IMR-90 (cell line): ENCODE results near the gene RGS9. TPM values are rescaled to one million over a fixed set of nuclear protein-coding genes. Genes with fewer than 3 reads are reported as not detected.

ENCODE experiments used
- ATAC-seq: fragments of 200-7000 bp; cut with Tn5 transposase; 2 replicates; pipeline ENCODE4 v1.9.1; 2020; ENCODE audit warnings: low read depth, mild to moderate bottlenecking, moderate library complexity
- BruUV-seq: library from RNA; stranded (reverse); fragments of 400-500 nt; replicated peaks from 2 replicates; lab custom pipeline; 2021; lab: Mats Ljungman, UMichigan
- CTCF ChIA-PET: fragments of 300-600 bp; formaldehyde crosslinking; extraction: SDS; loops from one replicate; lab custom pipeline; 2021; ENCODE audit warnings: antibody characterized with exemption; lab: Yijun Ruan, JAX
- POLR2A ChIA-PET: fragments of 300-600 bp; sonication (Branson Sonifier 250); formaldehyde crosslinking; loops from one replicate; lab custom pipeline; 2022; ENCODE audit warnings: antibody characterized with exemption; ENCODE audit not compliant: unreplicated experiment; lab: Charles Lee
- DNase-seq: peaks from one replicate; pipeline ENCODE4 v3.0.0; 2013
- H2AFZ ChIP-seq: replicated peaks from 2 replicates; pipeline ENCODE3; 2013; ENCODE audit warnings: low read length, mild to moderate bottlenecking; ENCODE audit not compliant: poor library complexity
- H2AK5ac ChIP-seq: 2 replicates; pipeline ENCODE4 v1.6.1; 2013; ENCODE audit warnings: low read depth, low read length, inconsistent platforms
- H2AK9ac ChIP-seq: replicated peaks from 2 replicates; pipeline ENCODE3; 2013; ENCODE audit warnings: mild to moderate bottlenecking, low read depth, low read length, moderate library complexity; ENCODE audit not compliant: poor library complexity
- H2BK120ac ChIP-seq: 2 replicates; pipeline ENCODE4 v1.6.1; 2013; ENCODE audit warnings: low read depth, low read length, inconsistent platforms
- H2BK15ac ChIP-seq: 3 replicates; pipeline ENCODE4 v1.6.1; 2013; ENCODE audit warnings: low read depth, low read length, inconsistent platforms
- H2BK20ac ChIP-seq: 2 replicates; pipeline ENCODE4 v1.6.1; 2013; ENCODE audit warnings: low read depth, mild to moderate bottlenecking, inconsistent platforms, low read length, moderate library complexity
- H2BK5ac ChIP-seq: 2 replicates; pipeline ENCODE4 v1.6.1; 2013; ENCODE audit warnings: mild to moderate bottlenecking, low read depth, low read length, inconsistent platforms; ENCODE audit not compliant: poor library complexity, severe bottlenecking
- H3K14ac ChIP-seq: replicated peaks from 2 replicates; pipeline ENCODE4 v1.6.1; 2013; ENCODE audit warnings: low read depth, low read length, inconsistent platforms
- H3K18ac ChIP-seq: 2 replicates; pipeline ENCODE4 v1.6.1; 2013; ENCODE audit warnings: low read depth, low read length, control low read depth
- H3K23ac ChIP-seq: 2 replicates; pipeline ENCODE4 v1.6.1; 2013; ENCODE audit warnings: low read depth, low read length, inconsistent platforms
- H3K27ac ChIP-seq: 2 replicates; pipeline ENCODE4 v1.5.1; 2013; ENCODE audit warnings: mild to moderate bottlenecking, control low read depth, low read length; ENCODE audit not compliant: insufficient read depth
- H3K27me3 ChIP-seq: 2 replicates; pipeline ENCODE4 v1.6.1; 2013; ENCODE audit warnings: low read length; ENCODE audit not compliant: control insufficient read depth, insufficient read depth
- H3K36me3 ChIP-seq: 2 replicates; pipeline ENCODE4 v1.6.1; 2013; ENCODE audit warnings: low read length, mixed read lengths; ENCODE audit not compliant: control insufficient read depth, insufficient read depth
- H3K4ac ChIP-seq: 2 replicates; pipeline ENCODE4 v1.6.1; 2013; ENCODE audit warnings: low read depth, low read length, inconsistent platforms
- H3K4me1 ChIP-seq: 2 replicates; pipeline ENCODE4 v1.6.1; 2013; ENCODE audit warnings: low read length, mixed read lengths; ENCODE audit not compliant: control insufficient read depth, insufficient read depth
- H3K4me2 ChIP-seq: 2 replicates; pipeline ENCODE4 v1.6.1; 2013; ENCODE audit warnings: low read depth, mild to moderate bottlenecking, control low read depth, low read length, moderate library complexity
- H3K4me3 ChIP-seq: 2 replicates; pipeline ENCODE4 v1.5.1; 2013; ENCODE audit warnings: low read depth, mild to moderate bottlenecking, control low read depth, low read length, moderate library complexity; ENCODE audit not compliant: insufficient read depth
- H3K56ac ChIP-seq: 2 replicates; pipeline ENCODE4 v1.6.1; 2013; ENCODE audit warnings: low read length, inconsistent platforms; ENCODE audit not compliant: insufficient read depth; ENCODE audit errors: extremely low read depth
- H3K79me1 ChIP-seq, 2 experiments: 2 replicates each; pipeline ENCODE4 v1.6.1; 2013; ENCODE audit warnings: low read length in 2 of 2, inconsistent platforms in 1 of 2, low read depth in 1 of 2
- H3K9ac ChIP-seq: 2 replicates; pipeline ENCODE4 v1.6.1; 2013; ENCODE audit warnings: low read depth, low read length, control low read depth
- H3K9me1 ChIP-seq: 2 replicates; pipeline ENCODE4 v1.6.1; 2013; ENCODE audit warnings: low read length, inconsistent platforms; ENCODE audit not compliant: insufficient read depth
- H3K9me3 ChIP-seq: 2 replicates; pipeline ENCODE4 v1.6.1; 2013; ENCODE audit warnings: low read length; ENCODE audit not compliant: control insufficient read depth, insufficient read depth
- H4K20me1 ChIP-seq: 2 replicates; pipeline ENCODE4 v1.6.1; 2013; ENCODE audit warnings: low read length, inconsistent platforms; ENCODE audit not compliant: insufficient read depth
- H4K5ac ChIP-seq: 2 replicates; pipeline ENCODE4 v1.6.1; 2013; ENCODE audit warnings: mild to moderate bottlenecking, low read depth, low read length, control low read depth
- H4K8ac ChIP-seq, 2 experiments: 2 replicates each; pipeline ENCODE4 v1.6.1; 2013; ENCODE audit warnings: low read depth in 2 of 2, low read length in 2 of 2, control low read depth in 1 of 2, inconsistent platforms in 1 of 2
- H4K91ac ChIP-seq: 2 replicates; pipeline ENCODE4 v1.6.1; 2013; ENCODE audit warnings: low read depth, low read length, inconsistent platforms; ENCODE audit not compliant: insufficient read depth
- CEBPB ChIP-seq: IDR thresholded peaks from 2 replicates; pipeline ENCODE4 v1.6.1; 2012; ENCODE audit warnings: low read depth, low read length, improper control_type of control experiment
- RAD21 ChIP-seq: IDR thresholded peaks from 2 replicates; pipeline ENCODE4 v1.6.1; 2012; ENCODE audit warnings: low read length, improper control_type of control experiment
- WGBS, 2 experiments: methylation state at CpG; one replicate each; pipeline versions ENCODE4 v1.1.5 to v1.1.7; 2013; ENCODE audit warnings: missing lambda C conversion rate in 2 of 2; ENCODE audit not compliant: insufficient read length in 1 of 2; ENCODE audit errors: extremely low coverage in 2 of 2; 5-methylcytosine and 5-hydroxymethylcytosine counted together
- dilution Hi-C: fragments of 300-500 bp; cut with HindIII; formaldehyde crosslinking; loops from one replicate; pipeline ENCODE4 v1.14.3; 2018; ENCODE audit warnings: low sequenced_read_pairs; ENCODE audit not compliant: unreplicated experiment
- in situ Hi-C: fragments of 300-500 bp; cut with MboI; formaldehyde crosslinking; loops from 3 replicates; pipeline ENCODE4 v1.14.3; 2019; ENCODE audit warnings: low sequenced_read_pairs, inconsistent platforms, mixed read lengths
- intact Hi-C: fragments of 100-400 bp; cut with micrococcal nuclease; formaldehyde crosslinking; loops from 2 replicates; pipeline ENCODE4 v1.10.0; 2022
- polyA plus RNA-seq, 3 experiments: library from polyadenylated mRNA; depleted of rRNA; stranded (reverse); fragments of >200 nt; gene quantifications; 2 replicates each; pipeline ENCODE4 v1.2.3, GENCODE V29; 2012; ENCODE audit warnings: low replicate concordance in 1 of 3
- total RNA-seq: library from RNA; depleted of rRNA; stranded (reverse); fragments of >200 nt; gene quantifications from 2 replicates; pipeline ENCODE4 v1.2.3, GENCODE V29; 2012

The RGS9 gene
- total and polyA plus RNA-seq, 2 of the 4 experiments (the other 2 are of a cell fraction) = 0.90 to 1.1 TPM

DNA sequence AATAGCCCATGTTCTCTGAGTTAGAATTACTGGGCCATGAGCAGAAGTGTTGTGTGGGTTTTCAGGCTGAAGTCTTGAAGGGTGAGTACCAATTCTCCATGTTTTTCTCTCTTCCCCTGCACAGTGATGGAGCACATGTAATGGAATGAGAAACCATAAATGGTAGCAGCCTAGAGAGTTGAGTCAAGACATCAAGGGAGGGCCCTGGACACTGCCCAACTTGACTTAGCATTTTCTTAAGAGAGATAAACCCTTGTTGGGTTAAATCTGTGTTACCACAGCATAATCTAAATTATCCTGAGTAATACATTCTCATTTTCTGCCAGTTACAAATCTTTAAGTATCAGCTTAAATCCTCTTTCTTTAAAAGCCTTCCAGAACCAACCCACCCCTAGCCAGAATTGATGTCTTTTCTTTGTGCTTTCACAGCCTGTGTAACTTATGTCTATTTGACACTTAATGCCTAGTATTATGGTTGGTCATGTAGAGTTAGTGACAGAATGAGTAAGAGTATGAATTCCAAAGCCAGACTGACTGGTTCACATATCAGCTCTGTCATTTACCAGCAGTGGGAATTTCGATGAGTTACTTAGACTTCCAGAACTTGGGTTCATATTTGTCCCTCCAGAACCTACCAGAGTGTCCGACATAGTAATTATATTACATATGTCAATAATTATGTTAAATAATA lies 27.0 kb upstream of the RGS9 start:
- dilution Hi-C loops (no loop called here), intact Hi-C loops (loop anchor here (5.0 kb wide), 1 partner anchor 87 kb away; no protein-coding TSS in a partner anchor), in situ Hi-C loops (no loop called here)
- no peaks in the 10 kb centered on the region; the same call in 1 of the 2 replicates for H3K27me3 ChIP-seq
- peak overlapping the region; percentile 26 for H2BK5ac ChIP-seq
- H3K4me1 ChIP-seq = peaks cover 4% of the 10 kb centered on the region
- H3K9me1 ChIP-seq = no peaks in the 10 kb centered on the region
- H4K5ac ChIP-seq = no peak overlapping the region
- H2BK120ac ChIP-seq = no peak overlapping the region
- ATAC-seq (no peak), DNase-seq (peak; percentile 31)
- no peaks in the 10 kb centered on the region for H3K36me3 ChIP-seq
- H4K8ac ChIP-seq = no peak overlapping the region
- no peak overlapping the region for H2AFZ ChIP-seq
- peaks cover 4% of the 10 kb centered on the region; the same call in 1 of the 2 replicates for H4K20me1 ChIP-seq
- H2BK15ac ChIP-seq = no peak overlapping the region
- H3K4me2 ChIP-seq = no peak overlapping the region
- H3K4me3 ChIP-seq = no peak overlapping the region
- 0 out of 2 replicates have a peak overlapping the region, but pooled peaks have one; percentile 33 for H2AK5ac ChIP-seq
- no peak overlapping the region for H4K91ac ChIP-seq
- BruUV-seq = no TSS peak
- 17% methylated on average over 1 of the region's 2 CpGs; no CpG with 5 or more reads in 1 of the 2 experiments for WGBS, 2 experiments
- no peak overlapping the region for H3K56ac ChIP-seq
- CTCF ChIA-PET = no interaction called here
- POLR2A ChIA-PET = no interaction called here
- H3K79me1 ChIP-seq = no peaks in the 10 kb centered on the region
- no peaks in the 10 kb centered on the region for H3K9me3 ChIP-seq
- no peak overlapping the region for H2AK9ac ChIP-seq
- H3K27ac ChIP-seq = no peak overlapping the region
- no peak overlapping the region for H2BK20ac ChIP-seq
- no peak overlapping the region for H3K14ac ChIP-seq
- no peak overlapping the region for H3K4ac ChIP-seq
- H3K9ac ChIP-seq = no peak overlapping the region
- no peak overlapping the region for H3K23ac ChIP-seq
- no peak overlapping the region for H3K18ac ChIP-seq
- TF ChIP-seq CEBPB = no peak
- no peak for TF ChIP-seq RAD21
